H1 (cell line): ENCODE results near the gene CSTF3. TPM values are rescaled to one million over a fixed set of nuclear protein-coding genes. Genes with fewer than 3 reads are reported as not detected.

Experiments used
- EP300 ChIP-seq, 2 experiments: IDR thresholded peaks; 1 replicate in 1 of 2; 2 replicates in 1 of 2; pipeline ENCODE4 v1.6.1; 2011 to 2012; ENCODE audit warnings: low read depth in 2 of 2, low read length in 2 of 2, mild to moderate bottlenecking in 2 of 2, borderline replicate concordance in 1 of 2, inconsistent platforms in 1 of 2, moderate library complexity in 1 of 2
- HDAC6 ChIP-seq: IDR thresholded peaks from one replicate; pipeline ENCODE4 v1.7.1; 2012; ENCODE audit warnings: low read depth, mild to moderate bottlenecking, inconsistent platforms, low read length, moderate library complexity
- JUND ChIP-seq: IDR thresholded peaks from 2 replicates; pipeline ENCODE4 v1.6.1; 2011; ENCODE audit warnings: mild to moderate bottlenecking, improper control_type of control experiment, low read length
- KDM4A ChIP-seq: IDR thresholded peaks from one replicate; pipeline ENCODE4 v1.7.1; 2012; ENCODE audit warnings: low read depth, mild to moderate bottlenecking, moderate library complexity, low read length, inconsistent platforms; ENCODE audit not compliant: severe bottlenecking
- polyA plus RNA-seq, 7 experiments: library from polyadenylated mRNA; depleted of rRNA in 3 of 7; stranded (reverse) in 5 of 7; unstranded in 2 of 7; fragments of >200 nt in 5 of 7; fragments of 200-250 nt in 2 of 7; gene quantifications; 1 replicate in 5 of 7; 2 replicates in 1 of 7; 4 replicates in 1 of 7; pipeline versions ENCODE4 v1.2.1 to v1.2.3, GENCODE V29; 2011 to 2013; ENCODE audit warnings: missing spikeins in 2 of 7, mixed read lengths in 2 of 7
- total RNA-seq: library from RNA; stranded (reverse); fragmentation: NEBNext Ultra II Directional; extraction: Animal tissue kit (Norgen Biotek cat#: 25700); gene quantifications from 2 replicates; pipeline ENCODE4 v1.2.1, GENCODE V29; 2021
- TF ChIP-seq, protein P1 (sequence below): IDR thresholded peaks from 2 replicates; pipeline ENCODE4 v1.6.1; 2012; ENCODE audit warnings: low read length, inconsistent platforms

Gene CSTF3
- total and polyA plus RNA-seq, 2 of the 8 experiments (the other 6 are each of a cell fraction or from before 2014, with no cell fraction given) = 22.3 to 54.7 TPM

DNA sequence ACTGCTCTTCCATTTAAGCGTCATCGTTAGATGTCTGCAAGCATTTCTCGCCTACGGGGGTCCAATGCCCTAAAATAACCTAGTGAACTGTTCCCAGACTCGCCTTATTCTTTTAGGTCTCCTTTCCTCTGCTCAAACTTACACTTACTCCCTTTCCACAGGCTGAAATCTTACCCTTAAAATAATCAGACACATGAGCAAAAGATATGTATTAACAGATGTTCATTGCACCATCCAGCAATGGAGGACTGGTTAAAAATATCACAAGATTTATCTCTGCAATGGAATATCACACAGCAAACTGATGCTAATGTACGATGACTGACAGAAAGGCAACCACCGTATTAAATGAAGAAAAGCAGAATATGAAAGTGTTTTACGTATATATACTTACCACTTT lies 1.6 kb upstream of the CSTF3 start (continued):
- TF ChIP-seq, protein P1, sequence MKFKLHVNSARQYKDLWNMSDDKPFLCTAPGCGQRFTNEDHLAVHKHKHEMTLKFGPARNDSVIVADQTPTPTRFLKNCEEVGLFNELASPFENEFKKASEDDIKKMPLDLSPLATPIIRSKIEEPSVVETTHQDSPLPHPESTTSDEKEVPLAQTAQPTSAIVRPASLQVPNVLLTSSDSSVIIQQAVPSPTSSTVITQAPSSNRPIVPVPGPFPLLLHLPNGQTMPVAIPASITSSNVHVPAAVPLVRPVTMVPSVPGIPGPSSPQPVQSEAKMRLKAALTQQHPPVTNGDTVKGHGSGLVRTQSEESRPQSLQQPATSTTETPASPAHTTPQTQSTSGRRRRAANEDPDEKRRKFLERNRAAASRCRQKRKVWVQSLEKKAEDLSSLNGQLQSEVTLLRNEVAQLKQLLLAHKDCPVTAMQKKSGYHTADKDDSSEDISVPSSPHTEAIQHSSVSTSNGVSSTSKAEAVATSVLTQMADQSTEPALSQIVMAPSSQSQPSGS = no peak
- TF ChIP-seq HDAC6 (no peak), KDM4A (no peak), EP300 (IDR thresholded peaks at IDR 0.05; ENCODE audit: borderline replicate concordance in 1 of 2, low read depth in 2 of 2, low read length in 2 of 2) (no peak), JUND (no peak)
